C4-2B (cell line): ENCODE data around the gene KIF13A.

Source experiments
- ZFX ChIP-seq: fragments of 450-650 bp; IDR thresholded peaks from 2 replicates; pipeline ENCODE4 v1.6.1; 2017
- TF ChIP-seq, protein P1 (sequence below): fragments of 450-650 bp; conservative IDR thresholded peaks from 2 replicates; pipeline ENCODE4 v1.5.1; 2017; ENCODE audit warnings: mild to moderate bottlenecking

DNA sequence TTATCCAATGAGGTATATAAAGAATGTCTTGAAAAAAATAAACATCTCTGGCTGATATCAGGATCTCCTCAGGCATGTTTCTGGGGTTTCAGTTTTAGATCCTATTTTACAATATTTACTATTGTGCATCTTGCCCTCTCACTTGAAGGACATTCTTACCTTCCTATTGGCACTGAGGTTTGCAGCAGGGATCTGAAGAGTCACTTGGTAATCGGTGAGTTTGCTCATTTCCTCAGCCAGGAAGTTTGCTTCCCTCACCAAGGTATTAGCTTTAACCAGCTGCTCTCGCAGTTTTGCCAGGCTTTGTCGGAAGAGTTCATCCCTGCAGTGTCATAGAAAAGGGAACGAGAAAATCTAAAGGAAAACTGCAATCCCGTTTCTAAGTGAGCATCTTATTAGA, 178.8 kb downstream of the KIF13A start:
- TF ChIP-seq, protein P1, sequence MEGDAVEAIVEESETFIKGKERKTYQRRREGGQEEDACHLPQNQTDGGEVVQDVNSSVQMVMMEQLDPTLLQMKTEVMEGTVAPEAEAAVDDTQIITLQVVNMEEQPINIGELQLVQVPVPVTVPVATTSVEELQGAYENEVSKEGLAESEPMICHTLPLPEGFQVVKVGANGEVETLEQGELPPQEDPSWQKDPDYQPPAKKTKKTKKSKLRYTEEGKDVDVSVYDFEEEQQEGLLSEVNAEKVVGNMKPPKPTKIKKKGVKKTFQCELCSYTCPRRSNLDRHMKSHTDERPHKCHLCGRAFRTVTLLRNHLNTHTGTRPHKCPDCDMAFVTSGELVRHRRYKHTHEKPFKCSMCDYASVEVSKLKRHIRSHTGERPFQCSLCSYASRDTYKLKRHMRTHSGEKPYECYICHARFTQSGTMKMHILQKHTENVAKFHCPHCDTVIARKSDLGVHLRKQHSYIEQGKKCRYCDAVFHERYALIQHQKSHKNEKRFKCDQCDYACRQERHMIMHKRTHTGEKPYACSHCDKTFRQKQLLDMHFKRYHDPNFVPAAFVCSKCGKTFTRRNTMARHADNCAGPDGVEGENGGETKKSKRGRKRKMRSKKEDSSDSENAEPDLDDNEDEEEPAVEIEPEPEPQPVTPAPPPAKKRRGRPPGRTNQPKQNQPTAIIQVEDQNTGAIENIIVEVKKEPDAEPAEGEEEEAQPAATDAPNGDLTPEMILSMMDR: no peak
- TF ChIP-seq ZFX: no peak
